HG03460 (cell line): Measurements from ENCODE around the gene CENPS.

ENCODE experiments used
- ATAC-seq: cut with Tn5 transposase; IDR thresholded peaks from one replicate; pipeline ENCODE4 v1.9.1; 2021; ENCODE audit not compliant: unreplicated experiment

CENPS gene

GRCh38 chr1:10489291-10490055, 59.2 kb downstream of the CENPS start:
- no peak for ATAC-seq

- ATAC-seq: no peak
Observed at GRCh38 chr1:10490286-10490970, 60.2 kb downstream of the CENPS start.
